ENCODE measurements around the gene OR4D6.
"Not testable (repeated sequence)": the region's sequence is repeated elsewhere in the genome, so short reads cannot be mapped to it uniquely, and the experiment has no call there.

The OR4D6 gene

DNA sequence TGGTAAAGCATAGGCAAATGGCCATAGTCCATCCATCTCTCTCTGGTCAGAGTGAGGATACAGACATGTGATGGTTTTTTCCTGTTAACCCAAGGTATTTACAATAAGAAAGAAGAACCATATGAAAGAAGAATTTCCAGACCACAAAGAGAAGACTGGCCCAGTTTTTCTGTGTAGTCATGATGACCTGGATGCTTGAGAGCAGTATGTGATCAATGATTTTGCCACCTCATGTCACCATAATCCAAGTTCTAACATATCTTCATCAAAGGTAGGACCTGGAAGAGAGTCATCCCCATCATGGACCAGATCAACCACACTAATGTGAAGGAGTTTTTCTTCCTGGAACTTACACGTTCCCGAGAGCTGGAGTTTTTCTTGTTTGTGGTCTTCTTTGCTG, at the start of gene OR4D6:
Gene OR4D6, plus strand, starts transcription at position 301 of the 400 bp plus-strand sequence. Its CDS starts 0 bp downstream, at position 301.
- no peak for DNase-seq

DNA sequence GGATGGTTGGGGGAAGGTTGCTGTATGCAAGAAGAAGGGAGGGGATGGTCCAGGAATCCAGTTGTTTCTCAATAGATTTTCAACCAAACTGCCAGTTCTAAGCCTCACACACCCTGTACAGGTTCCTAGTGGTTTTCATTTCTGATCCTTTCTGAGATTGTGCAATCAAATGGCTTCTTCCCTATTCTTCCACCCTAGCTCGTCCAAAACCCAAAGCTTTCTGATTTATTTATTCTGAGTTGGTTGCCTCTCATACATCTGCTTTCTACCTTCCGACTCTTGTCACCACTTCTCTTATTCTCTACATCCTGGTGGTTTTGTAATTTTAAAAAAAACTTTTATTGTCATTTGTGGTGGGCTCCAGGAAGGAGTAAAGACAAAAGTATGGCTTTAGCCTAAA, 43.1 kb upstream of the OR4D6 start:
- no peak for DNase-seq

DNA sequence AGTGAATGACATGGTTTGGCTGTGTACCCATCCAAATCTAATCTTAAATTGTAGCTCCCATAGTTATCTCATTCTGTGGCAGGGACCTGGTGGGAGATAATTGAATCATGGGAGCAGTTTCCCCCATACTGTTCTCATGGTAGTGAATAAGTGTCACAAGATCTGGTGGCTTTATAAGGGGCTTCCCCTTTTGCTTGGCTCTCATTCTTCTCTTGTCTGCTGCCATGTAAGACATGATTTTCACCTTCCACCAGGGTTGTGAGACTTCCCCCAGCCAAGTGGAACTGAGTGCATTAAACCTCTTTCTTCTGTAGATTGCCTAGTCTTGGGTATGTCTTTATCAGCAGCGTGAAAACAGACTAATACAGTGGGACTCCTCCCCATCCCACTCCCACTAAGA, 41.6 kb upstream of the OR4D6 start:
- no peak for DNase-seq

DNA sequence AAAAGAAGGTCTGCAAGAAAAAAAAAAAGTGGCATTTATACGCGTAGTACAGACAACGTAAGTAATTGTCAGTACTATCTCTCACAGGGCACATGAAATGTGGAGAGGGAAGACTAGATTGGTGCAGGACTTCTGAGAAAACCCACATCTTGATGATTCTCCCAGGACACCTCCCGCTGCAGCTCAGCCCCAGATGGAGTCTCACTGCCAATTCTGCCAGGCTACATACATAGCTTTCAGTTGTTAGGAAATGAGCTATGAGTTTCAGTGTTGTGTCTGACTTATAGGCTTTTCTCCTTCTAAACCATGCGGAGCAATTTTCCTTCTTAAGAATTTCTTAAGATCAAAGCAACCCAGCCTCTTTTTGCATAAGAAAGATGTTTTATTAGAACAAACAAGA, 40.1 kb upstream of the OR4D6 start:
- no peak for DNase-seq

DNA sequence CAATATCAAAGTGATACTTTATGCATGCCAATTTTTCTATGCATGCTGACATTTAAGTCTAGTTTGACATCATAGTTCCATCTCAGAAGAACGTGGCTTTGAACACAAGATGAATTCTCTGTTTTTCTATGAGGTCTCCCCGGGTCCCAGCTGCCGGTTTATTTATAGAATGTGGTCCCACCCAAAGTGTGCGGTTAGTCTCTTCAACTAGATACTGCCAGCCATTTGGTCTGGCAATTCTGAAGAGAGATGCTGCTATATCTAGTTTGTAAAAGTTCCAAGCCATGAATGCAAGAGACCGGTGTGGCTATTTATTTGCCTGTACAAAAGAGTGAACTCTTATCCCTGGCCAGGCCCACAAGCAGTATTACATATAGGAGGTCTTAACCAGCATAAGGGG, 39.7 kb upstream of the OR4D6 start:
- DNase-seq: no peak

DNA sequence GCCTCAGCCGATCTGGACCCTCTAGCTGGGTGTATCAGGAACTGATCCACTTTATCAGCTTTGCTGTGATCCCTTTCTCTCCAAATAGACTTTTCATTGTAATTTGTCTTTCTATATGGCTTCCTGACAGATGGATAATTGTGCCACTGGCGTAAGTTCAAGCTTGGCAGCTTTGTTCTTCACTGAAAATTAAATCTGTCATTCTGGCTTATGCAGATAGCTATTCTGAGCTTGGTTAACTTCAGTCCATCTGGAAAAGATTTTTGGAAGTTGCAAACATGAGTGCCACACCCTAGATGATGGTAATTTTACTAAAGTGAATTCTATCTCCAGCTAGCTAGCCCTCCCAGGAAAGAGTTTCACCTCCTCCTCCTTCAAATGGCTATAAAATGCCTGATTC, 38.6 kb upstream of the OR4D6 start:
- DNase-seq: no peak

DNA sequence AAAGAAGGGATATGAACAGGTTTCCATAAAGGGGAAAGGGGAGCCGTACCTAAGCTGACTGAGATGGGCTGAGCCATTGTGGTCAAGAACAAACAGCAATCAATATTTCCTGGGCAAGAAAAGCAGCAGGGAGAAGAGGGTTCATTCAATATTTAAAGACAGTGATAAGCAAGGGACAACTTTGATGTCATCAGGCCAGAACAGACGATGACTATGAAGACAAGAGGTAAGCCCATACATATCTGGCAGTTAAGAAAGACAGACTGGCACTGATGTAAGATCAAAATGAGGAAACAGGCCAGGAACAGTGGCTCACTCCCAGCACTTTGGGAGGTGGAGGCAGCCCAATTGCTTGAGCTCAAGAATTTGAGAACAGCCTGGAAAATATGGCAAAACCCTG, 32.9 kb upstream of the OR4D6 start:
- no peak for DNase-seq

DNA sequence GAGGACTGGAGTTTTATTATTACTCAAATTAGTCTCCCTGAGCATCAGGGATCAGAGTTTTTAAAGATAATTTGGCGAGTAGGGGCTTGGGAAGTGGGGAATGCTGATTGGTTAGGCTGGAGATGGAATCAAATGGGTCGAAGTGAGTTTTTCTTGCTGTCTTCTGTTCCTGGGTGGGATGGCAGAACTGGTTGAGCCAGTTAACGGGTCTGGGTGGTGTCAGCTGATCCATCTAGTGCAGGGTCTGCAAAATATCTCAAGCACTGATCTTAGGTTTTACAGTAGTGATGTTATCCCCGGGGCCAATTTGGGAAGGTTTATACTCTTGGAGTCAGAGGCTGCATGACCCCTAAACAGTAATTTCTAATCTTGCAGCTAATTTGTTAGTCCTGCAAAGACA, 31.6 kb upstream of the OR4D6 start:
- DNase-seq: no peak

DNA sequence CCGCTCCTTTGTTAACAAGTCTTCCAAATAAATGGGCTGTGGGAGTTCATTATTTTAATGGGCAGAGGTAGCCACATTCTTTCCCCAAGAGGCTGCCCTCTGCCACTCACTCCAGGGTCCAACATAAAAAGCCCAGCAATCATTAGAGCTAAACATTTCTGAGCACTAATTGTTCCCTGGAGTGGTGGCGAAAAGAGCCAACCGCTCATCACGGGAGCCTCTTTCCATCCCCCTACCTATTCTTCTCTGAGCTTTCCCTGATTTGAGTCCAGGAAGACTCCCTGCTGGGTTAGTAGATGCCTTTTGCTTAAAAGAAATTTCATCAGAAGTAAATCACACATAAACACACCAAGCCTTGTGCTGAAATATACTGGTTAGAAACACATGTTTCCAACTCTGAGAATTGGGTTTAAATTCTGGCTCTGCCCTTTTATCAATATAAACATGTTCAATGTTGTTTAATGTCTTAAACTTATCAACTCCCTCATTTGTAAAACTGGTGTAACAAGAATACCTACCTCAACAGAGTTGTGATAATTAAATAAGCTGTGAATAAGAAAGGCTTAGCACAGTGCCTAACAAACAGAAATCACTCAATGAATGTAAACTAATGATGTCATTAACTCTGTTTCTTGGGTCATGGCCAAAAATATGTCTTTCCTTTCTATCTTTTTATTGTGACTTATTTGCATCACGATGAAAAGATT, 30.2 kb upstream of the OR4D6 start, which contains the start of gene OR5A2:
Gene OR5A2, minus strand, starts transcription at position 53 of the 707 bp plus-strand sequence. CDS start 3,460 bp downstream, outside the sequence.
- DNase-seq: no peak

DNA sequence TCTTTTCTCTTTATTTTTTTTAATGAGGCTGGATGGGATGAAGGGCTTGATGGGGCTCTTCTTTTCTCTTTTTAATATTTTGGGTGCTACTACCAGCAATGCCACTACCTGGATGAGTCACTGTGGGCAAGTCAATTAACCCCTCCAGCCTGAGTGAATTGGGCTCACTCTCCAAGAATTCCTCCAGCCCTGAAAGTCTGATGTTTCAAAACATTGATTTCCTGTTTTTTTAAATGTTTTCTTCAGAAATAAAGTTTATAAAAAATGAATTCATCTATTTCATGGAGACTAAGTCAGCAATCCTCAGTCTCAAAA, 29.7 kb upstream of the OR4D6 start:
- no peak for DNase-seq

DNA sequence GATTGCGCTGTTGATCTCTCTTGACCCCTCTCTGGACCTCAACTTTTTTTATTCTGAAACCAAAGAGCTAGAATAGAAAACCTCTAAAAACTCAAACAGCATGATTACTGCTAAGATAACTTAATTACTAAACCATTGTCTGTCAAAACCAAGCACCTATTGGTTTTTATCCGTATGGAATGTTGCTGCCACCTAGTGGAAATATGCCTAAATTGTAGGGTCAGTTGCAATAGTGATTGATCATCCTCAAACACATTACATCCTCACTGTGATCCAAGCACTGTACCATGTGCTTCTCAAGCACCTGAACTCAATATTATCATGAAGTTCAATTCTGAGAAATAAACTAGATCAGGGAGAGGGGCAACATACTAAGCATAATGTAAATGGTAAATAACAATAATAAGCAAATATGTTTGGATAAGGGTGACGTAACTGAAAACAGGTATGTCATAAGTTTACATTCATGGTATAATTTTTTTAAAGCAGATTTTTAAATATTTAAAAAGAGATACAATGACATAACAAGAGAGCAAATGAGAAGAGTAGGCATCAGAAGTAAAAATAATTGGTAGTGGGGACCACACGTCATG, 26.7 kb upstream of the OR4D6 start:
- no peak for DNase-seq

DNA sequence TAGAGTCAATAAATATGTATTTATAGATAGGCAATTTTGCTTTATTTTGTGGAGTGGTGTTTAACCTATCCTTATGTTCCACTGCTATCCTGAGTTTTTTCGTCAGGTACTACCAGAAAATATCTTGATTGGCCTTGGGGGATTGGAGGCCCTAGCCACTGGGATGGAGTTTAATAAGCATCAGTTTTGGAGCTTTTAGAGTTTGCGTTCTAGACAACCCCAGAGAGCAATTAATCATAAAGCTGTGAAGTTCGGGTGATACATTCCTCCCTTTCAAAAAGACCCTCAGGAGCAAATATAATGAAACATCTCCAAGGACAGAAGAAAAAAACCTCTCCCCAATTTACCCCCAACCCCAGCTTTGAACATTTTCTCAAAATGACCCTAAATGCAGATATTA, 20.6 kb upstream of the OR4D6 start, which contains the start of gene OR5A1:
Gene OR5A1, plus strand, starts transcription at position 301 of the 400 bp plus-strand sequence. CDS start 6,700 bp downstream, outside the sequence.
- DNase-seq: no peak

DNA sequence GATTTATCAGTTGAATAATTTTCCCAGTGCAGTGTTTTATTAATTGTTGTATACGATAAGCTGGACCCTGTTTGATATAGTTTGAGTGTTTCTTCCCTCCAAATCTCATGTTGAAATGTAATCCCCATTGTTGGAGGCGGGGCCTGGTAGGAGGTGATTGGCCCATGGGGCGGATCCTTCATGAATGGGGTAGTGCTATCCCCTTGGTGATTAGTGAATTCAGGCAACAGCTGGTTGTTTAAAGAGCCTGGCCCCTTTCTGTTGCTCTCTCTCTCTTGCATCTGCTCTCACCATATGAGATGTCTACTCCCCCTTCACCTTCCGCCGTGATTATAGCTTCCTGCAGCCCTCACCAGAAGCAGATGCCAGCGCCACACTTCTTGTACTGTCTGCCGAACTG, 19.0 kb upstream of the OR4D6 start:
- DNase-seq: no peak

DNA sequence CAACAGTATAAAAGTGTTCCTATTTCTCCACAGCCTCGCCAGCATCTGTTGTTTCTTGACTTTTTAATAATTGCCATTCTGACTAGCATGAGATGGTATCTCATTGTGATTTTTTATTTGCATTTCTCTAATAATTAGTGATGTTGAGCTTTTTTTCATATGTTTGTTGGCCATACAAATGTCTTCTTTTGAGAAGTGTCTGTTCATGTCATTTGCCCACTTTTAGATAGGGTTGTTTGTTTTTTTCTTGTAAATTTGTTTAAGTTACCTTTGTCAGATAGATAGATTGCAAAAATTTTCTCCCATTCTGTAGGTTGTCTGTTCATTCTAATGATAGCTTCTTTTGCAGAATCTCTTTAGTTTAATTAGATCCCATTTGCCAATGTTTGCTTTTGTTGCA, 11.1 kb upstream of the OR4D6 start:
- DNase-seq: not testable (repeated sequence)

DNA sequence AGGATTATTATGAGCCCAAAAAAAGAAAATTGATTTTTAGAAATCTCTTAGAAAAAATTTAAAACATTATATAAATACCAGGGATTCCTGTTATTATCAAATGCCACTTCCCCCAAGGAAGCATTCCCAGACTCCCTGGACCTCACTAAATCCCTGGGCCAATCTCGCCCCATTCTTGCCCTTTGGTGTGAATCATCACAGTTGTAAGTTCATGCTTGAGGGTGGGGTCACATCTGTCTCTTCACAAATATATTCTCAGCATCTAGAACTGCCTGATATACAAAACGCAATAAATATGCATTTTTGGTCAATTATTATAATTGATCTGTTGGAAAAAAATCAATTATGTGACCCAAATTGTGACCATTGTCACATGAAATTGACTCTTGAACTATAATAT, 8.3 kb upstream of the OR4D6 start:
- DNase-seq: no peak

DNA sequence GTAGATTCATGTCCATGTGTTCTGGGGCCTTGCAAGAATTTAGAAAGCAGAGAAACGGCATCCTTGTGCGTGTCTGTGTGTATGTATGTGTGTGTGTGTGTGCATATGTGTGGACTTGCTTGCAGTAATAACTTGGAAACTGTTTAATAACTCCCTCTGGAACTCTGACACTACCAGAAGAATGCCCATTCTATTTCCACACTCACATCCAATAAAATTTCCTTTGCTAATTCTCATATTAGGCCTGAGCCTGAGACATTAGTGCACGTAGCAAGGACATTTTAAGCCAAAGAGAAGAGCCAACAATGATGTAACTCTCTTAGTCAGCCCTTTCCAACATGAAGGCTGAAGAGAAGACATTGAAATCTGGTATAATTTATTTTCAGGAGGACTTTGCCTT, 3.2 kb downstream of the OR4D6 start:
- DNase-seq: no peak

DNA sequence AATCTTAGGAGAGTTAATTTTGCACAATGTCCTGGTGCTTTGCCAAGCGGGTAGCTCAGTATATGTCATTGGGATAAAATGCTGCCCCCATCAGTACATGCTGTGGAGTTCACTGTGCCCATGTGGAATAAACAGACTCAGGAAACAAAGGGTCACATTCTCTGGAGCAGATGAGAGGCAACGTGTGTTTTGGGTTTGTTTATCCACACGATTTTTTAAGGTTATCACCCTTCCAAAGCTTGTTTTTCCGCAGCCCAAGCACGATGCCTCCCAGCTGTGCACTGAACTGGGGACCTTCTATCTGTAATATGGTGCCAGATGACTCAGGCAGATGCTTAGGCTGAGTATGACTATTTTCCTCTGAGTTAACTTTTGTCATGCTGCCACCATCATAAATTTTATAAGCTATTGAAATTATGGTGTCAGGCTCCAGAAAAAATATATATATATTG, 6.5 kb downstream of the OR4D6 start:
- DNase-seq: no peak

DNA sequence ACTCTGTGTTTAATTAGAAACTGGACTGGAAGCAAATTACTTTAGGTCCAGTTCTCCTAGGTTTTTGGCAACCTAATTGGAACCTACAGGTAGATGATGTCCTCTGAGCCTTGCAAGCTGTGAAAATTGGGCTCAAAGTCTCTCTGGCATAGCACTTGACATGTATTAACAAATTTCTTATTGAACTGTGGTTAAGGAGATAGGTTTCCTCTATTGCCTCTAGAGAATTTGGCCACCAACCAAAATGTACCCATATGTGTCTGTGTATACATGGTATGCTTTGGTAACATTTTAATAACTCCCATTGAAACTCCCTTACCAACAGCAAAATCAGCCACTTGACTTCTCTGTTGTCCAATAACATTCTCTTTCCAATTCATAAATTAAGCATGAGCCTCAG, 16.3 kb downstream of the OR4D6 start, which contains the start of gene OR4D10:
Gene OR4D10, plus strand, starts transcription at position 301 of the 400 bp plus-strand sequence. CDS start 4,115 bp downstream, outside the sequence.
- DNase-seq: no peak

DNA sequence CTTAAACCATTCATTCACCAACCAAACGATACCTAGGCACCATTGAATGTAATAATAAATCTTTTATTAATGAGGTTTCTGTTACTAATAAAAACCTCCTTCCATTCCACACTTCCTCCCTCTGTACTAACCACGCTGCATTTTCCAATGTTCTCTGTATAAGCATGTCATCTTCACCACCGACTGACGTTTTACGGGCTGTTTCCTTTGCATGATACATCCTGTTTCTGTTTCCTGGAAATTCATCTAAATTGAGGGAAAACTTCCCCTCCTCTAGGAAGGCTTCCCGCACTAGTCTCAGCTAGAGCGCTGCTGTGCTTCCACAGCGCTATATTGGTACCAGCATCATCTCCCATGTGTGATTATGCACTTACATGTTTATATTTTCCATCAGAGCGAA, 18.4 kb downstream of the OR4D6 start:
- DNase-seq: no peak

DNA sequence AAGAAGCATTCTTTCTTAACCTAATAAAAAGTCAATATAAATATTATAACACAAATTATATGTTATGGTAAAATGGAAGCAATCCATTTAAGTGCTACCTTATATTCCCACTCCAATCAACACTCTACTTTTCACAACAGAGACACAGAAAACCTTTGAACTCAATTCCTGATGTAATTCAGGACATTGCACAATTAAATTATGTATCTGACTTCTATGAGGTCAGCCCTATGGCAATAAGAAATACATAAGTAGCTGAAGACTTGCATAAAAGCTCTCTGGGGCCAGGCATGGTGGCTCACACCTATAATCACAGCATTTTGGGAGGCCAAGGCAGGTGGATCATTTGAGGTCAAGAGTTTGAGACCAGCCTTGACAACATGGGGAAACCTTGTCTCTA, 23.1 kb downstream of the OR4D6 start:
- no peak for DNase-seq

DNA sequence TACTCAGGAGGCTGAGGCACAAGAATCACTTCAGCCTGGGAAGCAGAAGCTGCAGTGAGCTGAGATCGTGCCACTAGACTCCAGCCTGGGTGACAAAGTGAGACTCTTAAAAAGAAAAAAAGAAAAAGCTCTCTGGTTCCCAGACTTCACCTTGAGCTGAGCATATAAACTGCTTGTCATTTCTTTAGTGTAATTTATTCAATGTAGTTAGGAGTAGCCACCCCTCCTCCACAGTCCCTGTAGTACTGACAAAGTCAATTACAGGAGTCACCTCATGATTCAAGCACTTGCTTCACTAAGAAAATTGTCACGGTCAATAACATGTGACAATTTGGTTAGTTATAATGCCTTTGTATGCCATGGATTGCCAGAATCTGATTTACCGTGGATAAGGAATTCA, 23.6 kb downstream of the OR4D6 start:
- no peak for DNase-seq

DNA sequence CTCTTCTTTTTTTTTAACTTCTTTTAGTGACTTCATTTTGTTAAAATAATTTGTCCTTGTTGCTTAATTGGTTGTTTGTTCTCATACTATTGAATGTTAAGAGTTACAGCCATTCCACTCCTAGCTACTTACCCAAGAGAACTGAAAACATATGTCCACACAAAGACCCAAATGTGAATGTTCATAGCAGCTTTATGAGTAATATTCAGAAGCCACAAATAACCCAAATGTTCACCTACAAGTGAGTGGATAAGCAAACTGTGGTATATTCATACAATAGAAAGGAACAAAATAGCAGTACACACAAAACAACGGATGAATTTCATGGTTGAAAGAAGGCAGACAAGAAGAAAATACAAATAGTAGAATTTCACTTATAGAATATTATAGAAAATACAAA, 45.2 kb downstream of the OR4D6 start:
- DNase-seq: no peak

DNA sequence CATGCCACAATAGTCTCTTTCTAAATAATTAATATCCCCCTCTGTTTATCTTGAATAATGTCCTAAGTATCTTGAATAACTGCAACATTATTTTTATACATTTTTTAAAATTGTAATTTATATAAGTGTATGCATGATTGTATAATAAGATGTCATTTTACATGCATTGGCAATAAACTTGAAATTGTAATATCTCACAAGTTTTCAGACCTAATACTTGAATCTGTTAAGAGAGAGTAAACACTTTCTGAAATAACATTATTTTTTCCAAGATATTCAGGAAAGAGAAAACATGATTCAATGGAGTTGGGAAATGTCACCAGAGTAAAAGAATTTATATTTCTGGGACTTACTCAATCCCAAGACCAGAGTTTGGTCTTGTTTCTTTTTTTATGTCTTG, 46.5 kb downstream of the OR4D6 start, which contains the start of gene OR4D11:
Gene OR4D11, plus strand, starts transcription at position 301 of the 400 bp plus-strand sequence. Its CDS starts 0 bp downstream, at position 301.
- no peak for DNase-seq

All from stimulated activated CD4-positive, alpha-beta T cell treated with anti-CD3 and anti-CD28 coated beads, Interleukin-1b, Interleukin-23, amount 100 ng/mL, for 48 hours (primary cell).